Colonic mucosa (tissue), 4 donors: ENCODE measurements around the gene EPHA2. TPM values are rescaled to one million over a fixed set of nuclear protein-coding genes. Genes with fewer than 3 reads are reported as not detected.
"Not testable (repeated sequence)": the region's sequence is repeated elsewhere in the genome, so short reads cannot be mapped to it uniquely, and the experiment has no call there.

Experiments
- DNase-seq: peaks from one replicate; pipeline ENCODE4 v3.0.0-alpha.2; 2020
- H3K27ac ChIP-seq: fragments of 200-600 bp; one replicate; pipeline ENCODE4 v1.8.0; 2021
- H3K27me3 ChIP-seq: fragments of 200-600 bp; one replicate; pipeline ENCODE4 v1.8.0; 2021
- H3K36me3 ChIP-seq: fragments of 200-600 bp; one replicate; pipeline ENCODE4 v1.8.0; 2021
- H3K4me1 ChIP-seq: fragments of 200-600 bp; one replicate; pipeline ENCODE4 v1.8.0; 2021; ENCODE audit warnings: mild to moderate bottlenecking
- H3K4me3 ChIP-seq: fragments of 200-600 bp; one replicate; pipeline ENCODE4 v1.8.0; 2021
- H3K9ac ChIP-seq, 2 donors: one replicate each; pipeline ENCODE4 v1.7.0; 2013; ENCODE audit warnings: control low read depth in 2 of 2, low read depth in 2 of 2, low read length in 2 of 2
- H3K9me3 ChIP-seq: fragments of 200-600 bp; one replicate; pipeline ENCODE4 v1.8.0; 2021
- intact Hi-C: fragments of 100-400 bp; cut with DNase I; formaldehyde crosslinking; loops from one replicate; pipeline ENCODE4 v1.14.1; 2022
- total RNA-seq, 2 donors: library from RNA; stranded (reverse); fragmentation: NEBNext Ultra II Directional in 1 of 2; extraction: Animal tissue kit (Norgen Biotek cat#: 25700) in 1 of 2; gene quantifications; one replicate each; pipeline ENCODE4 v1.2.1, GENCODE V29; 2021
- TF ChIP-seq, protein P1 (sequence below): fragments of 200-600 bp; IDR thresholded peaks from one replicate; pipeline ENCODE4 v1.8.0; 2022; ENCODE audit warnings: antibody characterized with exemption, mild to moderate bottlenecking
- donor health status: healthy.
- donor health status: DM: no; HTN: no; CAD: no.
- donor health status: DM: no; HTN: no; CAD: no.

Gene EPHA2
- total RNA-seq, 2 donors from 2014 or later, result 15.7 to 40.8 TPM

DNA sequence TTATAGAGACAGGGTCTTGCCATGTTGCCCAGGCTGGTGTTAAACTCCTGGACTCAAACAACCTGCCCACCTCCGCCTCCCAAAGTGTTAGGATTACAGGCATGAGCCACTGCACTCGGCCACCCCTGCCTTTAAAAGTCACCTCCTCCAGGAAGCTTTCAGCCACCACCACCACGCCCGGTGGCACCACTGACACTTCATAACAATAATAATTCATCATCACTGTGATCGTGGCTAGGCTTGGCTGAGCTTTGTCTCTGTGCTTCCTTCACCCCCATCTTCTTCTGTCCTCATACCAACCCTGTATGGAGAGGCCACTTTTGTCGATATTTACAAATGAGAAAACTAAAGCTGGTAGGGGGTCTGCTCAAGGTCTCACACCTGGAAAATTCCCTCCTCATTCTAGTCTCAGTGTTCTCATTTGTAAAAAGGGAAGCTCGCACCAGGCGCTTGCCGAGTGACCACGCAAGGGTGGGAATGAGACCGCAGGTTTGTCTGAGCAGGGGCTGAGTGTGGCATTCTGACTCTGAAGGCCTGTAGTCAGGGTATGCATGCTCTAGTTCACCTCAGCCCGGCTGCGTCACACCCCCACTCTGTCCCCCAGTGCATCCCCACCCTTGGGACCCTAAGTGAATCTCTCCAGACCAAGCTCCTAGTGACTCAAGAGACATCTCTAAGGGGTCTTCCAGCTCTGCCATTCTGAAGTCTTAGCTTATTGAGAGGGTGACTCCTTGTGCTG is 12.9 kb upstream of the EPHA2 start:
- Histone ChIP-seq H3K27me3 (no peaks in the 10 kb centered on the region), H3K4me3 (no peak overlapping the region), H3K9ac (no peak overlapping the region), H3K27ac (no peak overlapping the region), H3K4me1 (peaks cover 25% of the 10 kb centered on the region), H3K36me3 (no peaks in the 10 kb centered on the region), H3K9me3 (no peaks in the 10 kb centered on the region)
- intact Hi-C loops, result no loop called here
- DNase-seq, result no peak
- TF ChIP-seq, protein P1, sequence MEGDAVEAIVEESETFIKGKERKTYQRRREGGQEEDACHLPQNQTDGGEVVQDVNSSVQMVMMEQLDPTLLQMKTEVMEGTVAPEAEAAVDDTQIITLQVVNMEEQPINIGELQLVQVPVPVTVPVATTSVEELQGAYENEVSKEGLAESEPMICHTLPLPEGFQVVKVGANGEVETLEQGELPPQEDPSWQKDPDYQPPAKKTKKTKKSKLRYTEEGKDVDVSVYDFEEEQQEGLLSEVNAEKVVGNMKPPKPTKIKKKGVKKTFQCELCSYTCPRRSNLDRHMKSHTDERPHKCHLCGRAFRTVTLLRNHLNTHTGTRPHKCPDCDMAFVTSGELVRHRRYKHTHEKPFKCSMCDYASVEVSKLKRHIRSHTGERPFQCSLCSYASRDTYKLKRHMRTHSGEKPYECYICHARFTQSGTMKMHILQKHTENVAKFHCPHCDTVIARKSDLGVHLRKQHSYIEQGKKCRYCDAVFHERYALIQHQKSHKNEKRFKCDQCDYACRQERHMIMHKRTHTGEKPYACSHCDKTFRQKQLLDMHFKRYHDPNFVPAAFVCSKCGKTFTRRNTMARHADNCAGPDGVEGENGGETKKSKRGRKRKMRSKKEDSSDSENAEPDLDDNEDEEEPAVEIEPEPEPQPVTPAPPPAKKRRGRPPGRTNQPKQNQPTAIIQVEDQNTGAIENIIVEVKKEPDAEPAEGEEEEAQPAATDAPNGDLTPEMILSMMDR, result no peak

DNA sequence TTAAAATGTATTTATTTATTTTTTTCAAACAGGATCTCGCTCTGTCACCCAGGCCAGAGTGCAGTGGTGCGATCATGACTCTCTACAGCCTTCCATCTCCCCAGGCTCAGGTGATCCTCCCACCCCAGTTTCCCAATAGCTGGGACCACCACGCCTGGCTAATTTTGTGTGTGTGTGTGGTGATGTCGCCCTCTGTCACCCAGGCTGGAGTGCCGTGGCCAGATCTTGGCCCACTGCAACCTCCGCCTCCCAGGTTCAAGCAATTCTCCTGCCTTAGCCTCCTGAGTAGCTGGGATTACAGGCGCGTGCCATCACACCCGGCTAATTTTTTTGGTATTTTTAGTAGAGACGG is 12.3 kb upstream of the EPHA2 start:
- H3K4me3 ChIP-seq, result peak overlapping the region; percentile 43
- H3K9me3 ChIP-seq, H3K27me3 ChIP-seq, H3K27ac ChIP-seq, DNase-seq, H3K9ac ChIP-seq, H3K36me3 ChIP-seq, intact Hi-C loops: not testable (repeated sequence)
- H3K4me1 ChIP-seq, result peaks cover 22% of the 10 kb centered on the region

DNA sequence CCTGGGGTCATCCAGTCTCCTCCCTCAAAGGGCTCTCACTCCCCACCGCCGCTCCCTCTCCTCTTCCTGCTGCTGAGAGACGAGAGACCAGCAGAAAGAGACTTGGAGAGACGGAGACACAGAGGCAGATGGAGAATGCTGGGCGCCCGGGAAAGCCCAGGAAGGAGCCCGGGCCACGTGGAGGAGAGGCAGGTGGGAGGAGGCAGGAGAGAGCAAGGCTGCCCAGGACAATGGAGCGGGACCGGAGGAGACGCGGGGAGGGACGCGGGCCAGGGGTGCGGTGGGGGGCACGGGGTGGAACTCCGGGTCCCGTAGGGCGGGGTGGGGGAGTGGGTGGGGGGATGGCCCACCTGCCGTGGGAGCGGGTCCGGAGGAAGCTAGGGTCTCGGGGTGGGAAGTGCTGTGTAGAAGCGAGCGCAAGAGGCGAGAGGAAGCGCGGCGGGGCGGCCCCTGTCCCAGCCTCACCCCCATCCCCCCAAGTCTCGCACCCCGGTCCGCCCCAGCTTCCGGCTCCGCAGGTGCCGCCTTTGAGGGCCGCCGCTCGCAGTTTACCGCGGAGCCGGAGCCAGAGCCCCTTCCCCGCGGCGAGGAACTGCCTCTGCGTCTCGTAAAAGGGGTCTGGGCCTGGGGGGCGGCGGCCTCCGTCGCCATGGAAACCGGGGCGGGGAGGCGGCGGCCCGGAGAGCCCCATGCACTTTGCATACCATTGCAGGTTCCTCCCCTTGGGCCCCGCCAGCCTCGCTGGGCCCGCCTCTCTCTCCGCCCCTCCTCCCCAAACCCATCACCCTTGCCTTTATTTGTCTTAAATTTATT is 11.7 kb upstream of the EPHA2 start:
- DNase-seq, result peak; percentile 75
- Histone ChIP-seq H3K27me3 (no peaks in the 10 kb centered on the region), H3K9ac (peak overlapping the region; percentile 9 to 58), H3K27ac (peak overlapping the region; percentile 20), H3K4me1 (peaks cover 22% of the 10 kb centered on the region), H3K9me3 (no peaks in the 10 kb centered on the region), H3K4me3 (peak overlapping the region; percentile 43), H3K36me3 (no peaks in the 10 kb centered on the region)
- TF ChIP-seq, protein P1, result no peak
- intact Hi-C loops, result no loop called here

DNA sequence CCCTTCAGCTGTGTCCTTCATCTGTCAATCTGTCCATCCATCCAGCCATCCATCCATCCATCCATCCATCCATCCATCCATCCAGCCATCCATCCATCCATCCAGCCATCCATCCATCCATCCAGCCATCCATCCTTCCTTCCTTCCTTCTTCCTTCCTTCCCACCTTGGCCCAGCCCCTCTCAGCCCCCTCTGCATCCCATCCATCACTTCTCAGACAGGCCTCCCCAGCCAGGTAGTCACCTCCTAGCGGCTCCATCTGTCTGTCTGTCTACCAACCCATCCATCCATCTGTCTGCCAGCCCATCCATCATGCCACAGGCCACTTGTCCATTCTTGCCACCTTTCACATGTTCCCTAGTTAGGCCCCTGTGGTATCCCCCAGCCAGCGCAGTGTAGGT is 10.2 kb upstream of the EPHA2 start:
- Histone ChIP-seq H3K36me3 (no peaks in the 10 kb centered on the region), H3K4me3 (no peak overlapping the region), H3K4me1 (peaks cover 22% of the 10 kb centered on the region), H3K27ac (no peak overlapping the region), H3K9me3 (no peaks in the 10 kb centered on the region), H3K9ac (no peak overlapping the region), H3K27me3 (no peaks in the 10 kb centered on the region)
- TF ChIP-seq, protein P1, result no peak
- no peak for DNase-seq
- intact Hi-C loops, result no loop called here

DNA sequence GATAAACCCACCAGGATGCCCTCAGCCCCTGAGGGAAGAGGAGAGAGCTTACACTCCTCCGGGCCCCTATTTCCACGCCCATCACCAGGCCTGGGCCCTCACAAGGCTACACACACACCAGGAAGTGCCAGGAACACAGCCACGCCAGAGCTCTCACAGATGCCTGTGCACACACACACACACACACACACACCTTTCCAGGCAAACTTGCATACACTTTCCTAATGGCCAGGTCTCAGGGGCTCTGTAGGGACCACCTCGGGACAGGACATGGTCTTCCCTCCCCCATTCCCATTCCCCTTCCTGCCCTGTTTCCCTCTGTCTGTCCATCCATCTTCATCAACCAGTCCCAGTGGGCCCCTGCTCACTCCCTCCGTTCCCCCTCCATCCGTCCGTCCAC is 9.7 kb upstream of the EPHA2 start:
- Histone ChIP-seq H3K9me3 (no peaks in the 10 kb centered on the region), H3K36me3 (no peaks in the 10 kb centered on the region), H3K27me3 (no peaks in the 10 kb centered on the region), H3K27ac (no peak overlapping the region), H3K4me3 (no peak overlapping the region), H3K4me1 (peaks cover 22% of the 10 kb centered on the region), H3K9ac (peak overlapping the region; percentile 35 to 36)
- intact Hi-C loops, result no loop called here
- no peak for DNase-seq
- TF ChIP-seq, protein P1, result no peak

DNA sequence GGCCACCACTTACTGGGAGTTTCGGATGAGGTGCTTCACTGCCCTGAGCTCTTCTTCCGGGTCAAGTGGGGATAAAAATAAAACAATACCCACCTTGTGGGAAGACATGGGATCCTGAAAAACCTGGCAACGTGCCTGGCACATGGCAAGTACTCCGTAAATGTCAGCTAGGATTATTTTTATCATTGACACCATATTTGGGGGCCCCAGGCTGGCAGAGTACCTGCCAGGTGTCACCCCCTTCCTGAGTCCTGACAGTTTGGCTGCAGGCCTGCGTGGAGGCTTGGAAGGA is 9.2 kb upstream of the EPHA2 start:
- Histone ChIP-seq H3K4me3 (no peak overlapping the region), H3K36me3 (no peaks in the 10 kb centered on the region), H3K9ac (peak overlapping the region in 1 of 2 donors; percentile 36), H3K27ac (no peak overlapping the region), H3K27me3 (no peaks in the 10 kb centered on the region), H3K9me3 (no peaks in the 10 kb centered on the region), H3K4me1 (peaks cover 22% of the 10 kb centered on the region)
- intact Hi-C loops, result no loop called here
- TF ChIP-seq, protein P1, result no peak
- no peak for DNase-seq
